Stimulated activated memory B cell treated with anti-CD40 and anti-IgM and Interleukin-4, amounts not matched to agents 10 μg/mL and 1 μg/mL and 100 μg/mL, for 72 hours (primary cell): ENCODE data around the gene MACROH2A1.

Experiments used
- ATAC-seq: fragments of 150-1000 bp; cut with Tn5 transposase; 2 replicates; pipeline ENCODE4 v1.10.0; 2021
- H3K27ac Mint-ChIP-seq: one replicate; pipeline ENCODE4 v1.8.0; 2022; ENCODE audit warnings: mild to moderate bottlenecking, mixed read lengths
- H3K27me3 Mint-ChIP-seq: one replicate; pipeline ENCODE4 v1.8.0; 2022; ENCODE audit warnings: mixed read lengths
- H3K36me3 Mint-ChIP-seq: one replicate; pipeline ENCODE4 v1.8.0; 2022; ENCODE audit warnings: mixed read lengths
- H3K4me1 Mint-ChIP-seq: one replicate; pipeline ENCODE4 v1.8.0; 2022; ENCODE audit warnings: mixed read lengths
- H3K4me3 Mint-ChIP-seq: one replicate; pipeline ENCODE4 v1.8.0; 2022; ENCODE audit warnings: mild to moderate bottlenecking, moderate library complexity, mixed read lengths
- H3K9me3 Mint-ChIP-seq: one replicate; pipeline ENCODE4 v1.8.0; 2022; ENCODE audit warnings: mixed read lengths

Gene MACROH2A1

GRCh38 chr5:135306557-135306956, 92.5 kb downstream of the MACROH2A1 start:
- ATAC-seq, result no peak

GRCh38 chr5:135304352-135305221, 94.4 kb downstream of the MACROH2A1 start:
- H3K4me3 Mint-ChIP-seq, result no peak overlapping the region
- no peaks in the 10 kb centered on the region for H3K36me3 Mint-ChIP-seq
- H3K27me3 Mint-ChIP-seq, result peaks cover 61% of the 10 kb centered on the region
- H3K27ac Mint-ChIP-seq, result no peak overlapping the region
- no peaks in the 10 kb centered on the region for H3K9me3 Mint-ChIP-seq
- no peaks in the 10 kb centered on the region for H3K4me1 Mint-ChIP-seq
- ATAC-seq, result no peak

More at GRCh38 chr5:135306557-135306956, 92.5 kb downstream of the MACROH2A1 start:
- H3K4me1 Mint-ChIP-seq, result no peaks in the 10 kb centered on the region
- no peaks in the 10 kb centered on the region for H3K9me3 Mint-ChIP-seq
- H3K27ac Mint-ChIP-seq, result no peak overlapping the region
- no peak overlapping the region for H3K4me3 Mint-ChIP-seq
- no peaks in the 10 kb centered on the region for H3K36me3 Mint-ChIP-seq
- peaks cover 49% of the 10 kb centered on the region for H3K27me3 Mint-ChIP-seq

GRCh38 chr5:135303582-135304173, 95.4 kb downstream of the MACROH2A1 start:
- H3K4me1 Mint-ChIP-seq, result no peaks in the 10 kb centered on the region
- no peak overlapping the region for H3K27ac Mint-ChIP-seq
- H3K27me3 Mint-ChIP-seq, result peaks cover 52% of the 10 kb centered on the region
- no peaks in the 10 kb centered on the region for H3K9me3 Mint-ChIP-seq
- H3K4me3 Mint-ChIP-seq, result no peak overlapping the region
- ATAC-seq, result no peak
- H3K36me3 Mint-ChIP-seq, result no peaks in the 10 kb centered on the region

GRCh38 chr5:135296900-135297816, 101.9 kb downstream of the MACROH2A1 start:
- no peak overlapping the region for H3K27ac Mint-ChIP-seq
- no peak for ATAC-seq
- H3K27me3 Mint-ChIP-seq, result peaks cover 58% of the 10 kb centered on the region
- H3K9me3 Mint-ChIP-seq, result no peaks in the 10 kb centered on the region
- H3K36me3 Mint-ChIP-seq, result no peaks in the 10 kb centered on the region
- no peaks in the 10 kb centered on the region for H3K4me1 Mint-ChIP-seq
- no peak overlapping the region for H3K4me3 Mint-ChIP-seq

GRCh38 chr5:135295852-135296251, 103.2 kb downstream of the MACROH2A1 start:
- no peak for ATAC-seq
- Mint-ChIP-seq H3K4me3 (no peak overlapping the region), H3K27me3 (peaks cover 53% of the 10 kb centered on the region), H3K9me3 (no peaks in the 10 kb centered on the region), H3K4me1 (no peaks in the 10 kb centered on the region), H3K36me3 (no peaks in the 10 kb centered on the region), H3K27ac (no peak overlapping the region)

- ATAC-seq, result no peak
- Mint-ChIP-seq H3K9me3 (no peaks in the 10 kb centered on the region), H3K27ac (no peak overlapping the region), H3K36me3 (no peaks in the 10 kb centered on the region), H3K4me3 (no peak overlapping the region), H3K4me1 (no peaks in the 10 kb centered on the region), H3K27me3 (peaks cover 48% of the 10 kb centered on the region)
Observed at GRCh38 chr5:135294793-135295192, 104.2 kb downstream of the MACROH2A1 start.

- Mint-ChIP-seq H3K36me3 (no peaks in the 10 kb centered on the region), H3K9me3 (peaks cover 8% of the 10 kb centered on the region), H3K4me1 (no peaks in the 10 kb centered on the region), H3K27me3 (peaks cover 42% of the 10 kb centered on the region), H3K4me3 (no peak overlapping the region), H3K27ac (no peak overlapping the region)
- ATAC-seq, result no peak
Observed at GRCh38 chr5:135289651-135290050, 109.4 kb downstream of the MACROH2A1 start.

- Mint-ChIP-seq H3K9me3 (peaks cover 8% of the 10 kb centered on the region), H3K4me3 (no peak overlapping the region), H3K36me3 (no peaks in the 10 kb centered on the region), H3K27ac (no peak overlapping the region), H3K27me3 (peaks cover 29% of the 10 kb centered on the region), H3K4me1 (peaks cover 8% of the 10 kb centered on the region)
- no peak for ATAC-seq
Observed at GRCh38 chr5:135287551-135287950, 111.5 kb downstream of the MACROH2A1 start.
